GDM1 (cell line): ENCODE data around the gene DISC1.
"Not testable (repeated sequence)": the region's sequence is repeated elsewhere in the genome, so short reads cannot be mapped to it uniquely, and the experiment has no call there.

ENCODE experiments used
- DNase-seq: peaks from one replicate; lab custom pipeline; 2025; lab: John Stamatoyannopoulos, UW

DISC1 gene

DNA sequence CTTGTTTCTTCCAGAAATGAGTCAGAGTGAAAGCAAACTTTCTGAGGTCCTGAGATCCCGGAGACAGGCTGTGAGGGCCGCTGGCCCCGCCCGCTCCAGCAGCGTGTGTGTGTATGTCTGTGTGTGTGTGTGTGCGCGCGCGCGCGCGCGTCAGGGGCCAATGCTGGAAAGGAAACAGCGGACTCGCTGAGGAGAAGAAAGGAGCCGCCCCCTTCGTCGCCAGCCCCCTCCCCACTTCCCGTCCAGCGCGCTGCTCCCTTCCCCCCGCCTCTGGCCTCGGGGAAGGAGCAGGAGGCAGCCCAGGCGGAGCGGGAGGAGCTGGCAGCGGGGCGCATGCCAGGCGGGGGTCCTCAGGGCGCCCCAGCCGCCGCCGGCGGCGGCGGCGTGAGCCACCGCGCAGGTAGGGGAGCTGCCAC is at the start of gene DISC1:
Gene DISC1 (plus strand): TSS at position 256 of the 416 bp plus-strand sequence. CDS start 78 bp downstream, at position 334.
- peak; percentile 92 for DNase-seq

DNA sequence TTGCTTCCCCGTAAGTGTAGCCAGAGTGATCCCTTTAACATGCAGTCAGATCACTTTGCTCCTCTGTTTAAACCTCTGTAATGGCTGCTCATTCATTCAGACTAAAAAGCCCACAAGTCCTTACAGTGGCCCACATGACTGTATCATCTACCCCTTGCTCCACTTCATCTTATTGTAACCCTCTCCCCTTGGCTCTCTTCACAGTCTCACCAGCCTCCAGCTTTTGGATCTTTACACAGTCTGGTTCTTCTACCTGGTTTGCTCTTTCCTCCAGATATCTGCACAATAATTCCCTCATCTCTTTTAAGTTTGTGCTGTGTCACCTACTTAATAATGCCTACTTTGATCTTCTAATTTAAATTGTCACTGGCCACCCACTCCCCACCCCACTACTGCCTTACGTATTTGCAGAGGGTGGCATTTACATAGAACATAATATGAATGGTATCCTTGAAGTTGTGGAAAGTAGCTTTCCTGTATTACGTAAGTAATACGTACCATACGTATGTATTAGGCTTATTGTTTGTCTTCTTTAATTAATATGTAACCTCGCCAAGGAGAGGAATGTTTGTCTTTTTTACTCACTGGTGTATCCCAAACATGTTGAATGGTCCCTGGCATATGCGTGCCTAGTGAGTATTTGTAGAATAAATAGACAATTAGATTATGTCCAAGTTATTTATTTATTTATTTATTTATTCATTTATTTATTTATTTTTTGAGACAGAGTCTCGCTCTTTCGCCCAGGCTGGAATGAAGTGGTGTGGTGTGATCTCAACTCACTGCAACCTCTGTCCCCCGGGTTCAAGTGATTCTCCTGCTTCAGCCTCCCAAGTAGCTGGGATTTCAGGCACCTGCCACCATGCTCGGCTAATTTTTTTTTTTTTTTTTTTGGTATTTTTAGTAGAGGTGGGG is 49.5 kb upstream of the DISC1 start:
- no peak for DNase-seq

- no peak for DNase-seq
Measured at GRCh38 chr1:231580874-231581273, 45.7 kb upstream of the DISC1 start.

DNA sequence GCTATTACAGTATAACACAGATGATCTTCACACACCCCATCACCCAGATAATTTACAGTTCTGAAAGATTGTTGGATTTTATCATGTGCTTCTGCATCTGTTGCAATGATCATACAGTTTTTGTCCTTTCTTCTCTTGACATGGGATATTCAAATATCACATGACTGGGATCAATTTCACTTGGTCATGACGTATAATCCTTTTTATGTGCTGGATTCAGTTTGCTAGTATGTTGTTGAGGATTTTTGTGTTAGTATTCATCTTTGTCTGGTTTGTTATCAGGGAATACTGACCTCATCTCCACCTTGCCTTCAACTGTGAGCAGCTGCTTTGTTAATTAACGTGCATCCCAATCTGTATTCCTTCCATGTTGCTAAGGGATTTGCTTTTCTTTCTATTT is 44.7 kb upstream of the DISC1 start:
- no peak for DNase-seq

DNA sequence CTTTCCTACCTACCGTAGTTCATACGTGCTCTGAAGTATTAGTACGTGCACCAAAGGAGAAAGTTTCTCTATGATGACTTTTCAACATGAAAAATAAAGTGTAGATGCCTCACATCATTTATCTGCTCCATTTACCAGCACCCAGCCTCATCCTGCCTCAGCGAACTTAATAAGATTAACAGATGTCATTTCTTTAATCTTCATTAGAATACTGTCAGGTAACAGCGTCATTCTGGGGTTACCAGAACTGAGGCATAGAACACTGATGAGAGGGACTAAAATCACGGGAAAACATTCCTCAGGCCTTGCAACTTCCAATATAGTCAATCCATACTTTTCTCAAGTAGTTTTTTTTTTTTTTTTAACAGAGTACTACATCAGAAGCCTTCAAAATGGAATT is 43.2 kb upstream of the DISC1 start:
- no peak for DNase-seq

DNA sequence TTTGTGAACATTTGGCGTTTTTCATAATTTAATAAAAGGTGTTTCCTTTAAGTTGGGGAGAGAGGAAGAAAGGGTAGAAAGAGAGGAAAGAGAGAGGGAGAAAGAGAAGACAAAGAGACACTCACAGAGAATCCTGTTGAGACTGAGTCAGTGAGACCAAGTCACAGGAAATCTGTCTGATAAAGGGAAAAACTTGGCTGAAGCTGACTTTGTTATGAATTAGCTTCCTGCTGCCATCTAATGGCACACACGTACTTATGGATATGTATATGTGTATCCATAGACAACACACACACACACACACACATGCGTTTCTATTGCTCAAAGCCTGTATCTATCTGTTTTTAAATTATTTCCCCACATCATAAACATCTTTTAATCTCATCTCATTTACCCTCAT is 42.5 kb upstream of the DISC1 start:
- DNase-seq: peak; percentile 7

GRCh38 chr1:231584921-231585320 is 41.7 kb upstream of the DISC1 start:
- no peak for DNase-seq

GRCh38 chr1:231590453-231591198 is 36.0 kb upstream of the DISC1 start:
- peak; percentile 40 for DNase-seq

- DNase-seq: no peak
Measured at GRCh38 chr1:231591466-231591865, 35.1 kb upstream of the DISC1 start.

- DNase-seq: no peak
Measured at GRCh38 chr1:231592809-231593208, 33.8 kb upstream of the DISC1 start.

DNA sequence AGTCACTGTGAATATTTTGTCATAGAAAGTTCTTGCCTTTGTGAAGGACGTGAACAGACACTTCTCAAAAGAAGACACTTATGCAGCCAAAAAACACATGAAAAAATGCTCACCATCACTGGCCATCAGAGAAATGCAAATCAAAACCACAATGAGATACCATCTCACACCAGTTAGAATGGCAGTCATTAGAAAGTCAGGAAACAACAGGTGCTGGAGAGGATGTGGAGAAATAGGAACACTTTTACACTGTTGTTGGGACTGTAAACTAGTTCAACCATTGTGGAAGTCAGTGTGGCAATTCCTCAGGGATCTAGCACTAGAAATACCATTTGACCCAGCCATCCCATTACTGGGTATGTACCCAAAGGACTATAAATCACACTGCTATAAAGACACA is 33.3 kb upstream of the DISC1 start:
- not testable (repeated sequence) for DNase-seq

DNA sequence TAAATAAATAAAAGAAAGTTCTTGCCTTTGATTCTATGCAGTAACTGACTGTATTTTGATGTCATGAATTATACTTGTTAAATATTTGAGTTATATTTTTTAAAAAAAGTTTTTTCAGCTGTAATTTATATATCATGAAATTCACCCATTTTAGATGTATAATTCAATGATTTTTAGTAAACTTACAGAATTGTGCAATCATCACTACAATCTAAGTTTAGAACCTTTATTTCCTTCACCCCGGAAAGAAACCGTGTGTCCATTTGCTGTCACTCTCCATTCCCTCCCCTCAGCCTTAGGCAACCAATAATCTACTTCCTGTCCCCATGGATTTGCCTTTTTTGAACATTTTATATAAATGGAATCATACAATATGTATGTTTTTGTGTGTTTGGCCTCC is 32.5 kb upstream of the DISC1 start:
- DNase-seq: no peak

DNA sequence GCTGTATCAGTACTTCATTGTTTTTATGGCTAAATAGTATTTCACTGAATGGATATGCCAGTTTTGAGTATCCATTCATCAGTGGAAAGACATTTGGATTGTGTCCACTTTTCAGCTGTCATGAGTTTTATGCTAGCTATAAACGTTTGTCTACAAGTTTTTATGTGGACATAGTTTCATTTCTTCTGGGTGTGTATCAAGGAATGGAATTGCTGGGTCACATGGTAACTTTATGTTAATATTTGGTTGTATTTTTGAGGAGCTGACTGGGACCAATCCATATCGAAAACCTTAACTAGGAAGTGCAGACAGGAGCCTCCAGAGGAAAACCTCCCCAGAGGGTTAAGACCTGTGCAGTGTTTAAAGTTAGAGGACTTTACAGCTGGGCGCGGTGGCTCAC is 31.8 kb upstream of the DISC1 start:
- DNase-seq: no peak

GRCh38 chr1:231596337-231596791 is 30.2 kb upstream of the DISC1 start:
- no peak for DNase-seq

GRCh38 chr1:231597971-231598370 is 28.6 kb upstream of the DISC1 start:
- DNase-seq: no peak

- no peak for DNase-seq
Measured at GRCh38 chr1:231600458-231600976, 26.1 kb upstream of the DISC1 start.

GRCh38 chr1:231601824-231602672 is 24.5 kb upstream of the DISC1 start:
- no peak for DNase-seq

- DNase-seq: no peak
Measured at GRCh38 chr1:231602673-231602984, 24.0 kb upstream of the DISC1 start.

GRCh38 chr1:231603598-231604275 is 22.9 kb upstream of the DISC1 start:
- DNase-seq: peak; percentile 58

- DNase-seq: no peak
Measured at GRCh38 chr1:231604276-231604621, 22.3 kb upstream of the DISC1 start.
